ENCODE measurements around the gene DICER1.

DICER1 gene

GRCh38 chr14:95133282-95133681 is 24.0 kb downstream of the DICER1 start:
- TF ChIP-seq CTCF (IDR thresholded peaks at IDR 0.05; ENCODE audit: borderline replicate concordance, insufficient read depth, low read depth, low read length): no peak

GRCh38 chr14:95132760-95133159 is 24.6 kb downstream of the DICER1 start:
- H3K4me3 ChIP-seq (ENCODE audit: low read depth, low read length): no peak overlapping the region
- no peak for TF ChIP-seq CTCF (IDR thresholded peaks at IDR 0.05; ENCODE audit: borderline replicate concordance, insufficient read depth, low read depth, low read length)

More at GRCh38 chr14:95133282-95133681, 24.0 kb downstream of the DICER1 start:
- H3K4me3 ChIP-seq (ENCODE audit: low read depth, low read length): no peak overlapping the region

GRCh38 chr14:95130549-95130948 is 26.8 kb downstream of the DICER1 start:
- no peak overlapping the region for H3K4me3 ChIP-seq (ENCODE audit: low read depth, low read length)
- TF ChIP-seq CTCF (IDR thresholded peaks at IDR 0.05; ENCODE audit: borderline replicate concordance, insufficient read depth, low read depth, low read length): no peak

GRCh38 chr14:95128140-95128539 is 29.2 kb downstream of the DICER1 start:
- TF ChIP-seq CTCF (IDR thresholded peaks at IDR 0.05; ENCODE audit: borderline replicate concordance, insufficient read depth, low read depth, low read length): no peak
- H3K4me3 ChIP-seq (ENCODE audit: low read depth, low read length): no peak overlapping the region

- TF ChIP-seq CTCF (IDR thresholded peaks at IDR 0.05; ENCODE audit: borderline replicate concordance, insufficient read depth, low read depth, low read length): no peak
- H3K4me3 ChIP-seq (ENCODE audit: low read depth, low read length): no peak overlapping the region
Observed at GRCh38 chr14:95127531-95127911, 29.8 kb downstream of the DICER1 start.

GRCh38 chr14:95126906-95127530 is 30.3 kb downstream of the DICER1 start:
- H3K4me3 ChIP-seq (ENCODE audit: low read depth, low read length): no peak overlapping the region
- no peak for TF ChIP-seq CTCF (IDR thresholded peaks at IDR 0.05; ENCODE audit: borderline replicate concordance, insufficient read depth, low read depth, low read length)

- no peak for TF ChIP-seq CTCF (IDR thresholded peaks at IDR 0.05; ENCODE audit: borderline replicate concordance, insufficient read depth, low read depth, low read length)
- H3K4me3 ChIP-seq (ENCODE audit: low read depth, low read length): no peak overlapping the region
Observed at GRCh38 chr14:95125915-95126314, 31.4 kb downstream of the DICER1 start.
